ENCODE data around the gene ATP1A4. TPM values are rescaled to one million over a fixed set of nuclear protein-coding genes. Genes with fewer than 3 reads are reported as not detected.

ATP1A4 gene
- total RNA-seq, 1 donor from 2014 or later: not detected

DNA sequence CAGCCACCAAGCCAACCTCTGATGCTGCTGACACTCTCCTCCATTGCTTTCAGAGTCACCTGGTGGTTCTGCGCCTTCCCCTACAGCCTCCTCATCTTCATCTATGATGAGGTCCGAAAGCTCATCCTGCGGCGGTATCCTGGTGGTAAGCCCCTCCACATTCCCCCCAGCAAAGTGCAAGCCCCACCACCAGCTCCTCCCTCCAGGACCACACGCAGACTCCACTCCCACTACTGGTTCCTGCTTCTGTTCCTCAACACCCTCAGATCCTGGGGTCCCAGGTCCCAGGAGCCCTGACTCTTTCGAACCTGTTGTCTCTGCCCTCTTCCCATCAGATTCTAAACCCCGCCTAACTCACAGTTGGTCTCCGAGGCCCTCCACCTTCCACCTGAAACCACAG, 11.6 kb upstream of the ATP1A4 start:
- Histone ChIP-seq H3K36me3 (ENCODE audit: control insufficient read depth, insufficient read depth, low read length) (no peaks in the 10 kb centered on the region), H3K4me3 (ENCODE audit: low read depth, low read length) (no peak overlapping the region), H3K27me3 (ENCODE audit: control insufficient read depth, insufficient read depth, low read length) (peaks cover 5% of the 10 kb centered on the region)
- no peak for DNase-seq (ENCODE audit: low read depth)
- TF ChIP-seq, protein P1, sequence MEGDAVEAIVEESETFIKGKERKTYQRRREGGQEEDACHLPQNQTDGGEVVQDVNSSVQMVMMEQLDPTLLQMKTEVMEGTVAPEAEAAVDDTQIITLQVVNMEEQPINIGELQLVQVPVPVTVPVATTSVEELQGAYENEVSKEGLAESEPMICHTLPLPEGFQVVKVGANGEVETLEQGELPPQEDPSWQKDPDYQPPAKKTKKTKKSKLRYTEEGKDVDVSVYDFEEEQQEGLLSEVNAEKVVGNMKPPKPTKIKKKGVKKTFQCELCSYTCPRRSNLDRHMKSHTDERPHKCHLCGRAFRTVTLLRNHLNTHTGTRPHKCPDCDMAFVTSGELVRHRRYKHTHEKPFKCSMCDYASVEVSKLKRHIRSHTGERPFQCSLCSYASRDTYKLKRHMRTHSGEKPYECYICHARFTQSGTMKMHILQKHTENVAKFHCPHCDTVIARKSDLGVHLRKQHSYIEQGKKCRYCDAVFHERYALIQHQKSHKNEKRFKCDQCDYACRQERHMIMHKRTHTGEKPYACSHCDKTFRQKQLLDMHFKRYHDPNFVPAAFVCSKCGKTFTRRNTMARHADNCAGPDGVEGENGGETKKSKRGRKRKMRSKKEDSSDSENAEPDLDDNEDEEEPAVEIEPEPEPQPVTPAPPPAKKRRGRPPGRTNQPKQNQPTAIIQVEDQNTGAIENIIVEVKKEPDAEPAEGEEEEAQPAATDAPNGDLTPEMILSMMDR (IDR thresholded peaks at IDR 0.05; ENCODE audit: insufficient read depth, low read length, poor library complexity, severe bottlenecking): no peak

DNA sequence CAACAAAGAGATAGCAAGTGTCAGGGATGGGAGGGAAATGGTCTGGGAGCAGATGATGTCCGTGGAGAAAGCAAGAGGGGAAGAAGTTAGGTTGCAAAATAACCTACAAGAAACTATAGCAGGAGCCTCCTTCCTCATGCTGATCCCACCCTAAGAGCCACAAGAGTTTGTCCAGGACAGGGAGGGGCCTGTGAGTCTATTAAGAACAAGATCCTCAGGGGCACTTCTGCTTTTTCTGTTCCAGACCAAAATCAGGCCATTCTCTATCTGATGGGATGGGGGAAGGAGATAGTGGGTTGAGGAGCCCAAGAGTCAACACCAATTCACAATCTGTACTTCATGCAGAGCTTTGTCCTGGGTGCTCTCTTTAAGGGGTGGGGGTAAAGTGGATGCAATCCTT, 7.7 kb upstream of the ATP1A4 start:
- no peak for DNase-seq (ENCODE audit: low read depth)
- Histone ChIP-seq H3K36me3 (ENCODE audit: control insufficient read depth, insufficient read depth, low read length) (no peaks in the 10 kb centered on the region), H3K27me3 (ENCODE audit: control insufficient read depth, insufficient read depth, low read length) (no peaks in the 10 kb centered on the region), H3K4me3 (ENCODE audit: low read depth, low read length) (no peak overlapping the region)
- TF ChIP-seq, protein P1 (IDR thresholded peaks at IDR 0.05; ENCODE audit: insufficient read depth, low read length, poor library complexity, severe bottlenecking): no peak

GRCh38 chr1:160144921-160145320, 6.5 kb upstream of the ATP1A4 start:
- DNase-seq (ENCODE audit: low read depth): no peak
- Histone ChIP-seq H3K36me3 (ENCODE audit: control insufficient read depth, insufficient read depth, low read length) (no peaks in the 10 kb centered on the region), H3K27me3 (ENCODE audit: control insufficient read depth, insufficient read depth, low read length) (no peaks in the 10 kb centered on the region), H3K4me3 (ENCODE audit: low read depth, low read length) (no peak overlapping the region)
- TF ChIP-seq, protein P1 (IDR thresholded peaks at IDR 0.05; ENCODE audit: insufficient read depth, low read length, poor library complexity, severe bottlenecking): no peak

GRCh38 chr1:160146107-160146506, 5.3 kb upstream of the ATP1A4 start:
- H3K27me3 ChIP-seq (ENCODE audit: control insufficient read depth, insufficient read depth, low read length): no peaks in the 10 kb centered on the region
- TF ChIP-seq, protein P1 (IDR thresholded peaks at IDR 0.05; ENCODE audit: insufficient read depth, low read length, poor library complexity, severe bottlenecking): no peak
- DNase-seq (ENCODE audit: low read depth): no peak
- no peaks in the 10 kb centered on the region for H3K36me3 ChIP-seq (ENCODE audit: control insufficient read depth, insufficient read depth, low read length)
- no peak overlapping the region for H3K4me3 ChIP-seq (ENCODE audit: low read depth, low read length)

- TF ChIP-seq, protein P1 (IDR thresholded peaks at IDR 0.05; ENCODE audit: insufficient read depth, low read length, poor library complexity, severe bottlenecking): no peak
- no peak overlapping the region for H3K4me3 ChIP-seq (ENCODE audit: low read depth, low read length)
- DNase-seq (ENCODE audit: low read depth): no peak
These were observed 3.3 kb upstream of the ATP1A4 start for GRCh38 chr1:160148121-160148520.

DNA sequence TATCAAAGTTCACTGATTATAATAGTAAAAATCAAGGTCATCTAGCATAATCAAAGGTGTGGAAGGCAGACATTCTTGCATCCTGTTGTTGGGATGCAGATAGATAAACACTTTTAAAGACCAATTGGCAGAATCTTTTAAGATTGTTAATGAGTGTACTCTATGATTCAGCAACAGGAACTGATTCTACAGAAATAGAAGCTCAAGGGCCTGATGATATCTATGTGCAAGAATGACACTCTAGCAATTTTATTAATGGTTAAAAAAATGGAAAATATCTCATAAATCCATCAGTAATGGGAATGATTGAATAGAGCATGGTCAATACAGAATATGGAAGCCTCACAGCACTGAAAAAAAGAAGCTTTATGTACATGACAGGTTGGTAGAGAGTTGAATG, 2.2 kb upstream of the ATP1A4 start:
- H3K4me3 ChIP-seq (ENCODE audit: low read depth, low read length): no peak overlapping the region
- no peaks in the 10 kb centered on the region for H3K27me3 ChIP-seq (ENCODE audit: control insufficient read depth, insufficient read depth, low read length)
- H3K36me3 ChIP-seq (ENCODE audit: control insufficient read depth, insufficient read depth, low read length): no peaks in the 10 kb centered on the region
- TF ChIP-seq, protein P1 (IDR thresholded peaks at IDR 0.05; ENCODE audit: insufficient read depth, low read length, poor library complexity, severe bottlenecking): no peak
- no peak for DNase-seq (ENCODE audit: low read depth)

More at GRCh38 chr1:160148121-160148520, 3.3 kb upstream of the ATP1A4 start:
- no peaks in the 10 kb centered on the region for H3K36me3 ChIP-seq (ENCODE audit: control insufficient read depth, insufficient read depth, low read length)
- H3K27me3 ChIP-seq (ENCODE audit: control insufficient read depth, insufficient read depth, low read length): no peaks in the 10 kb centered on the region
